Measurements from ENCODE around the gene NRTN. TPM values are rescaled to one million over a fixed set of nuclear protein-coding genes. Genes with fewer than 3 reads are reported as not detected.
"Not testable (repeated sequence)": the region's sequence is repeated elsewhere in the genome, so short reads cannot be mapped to it uniquely, and the experiment has no call there.

Gene NRTN
- total and polyA plus RNA-seq, 2 experiments from 2014 or later = 4.0 to 5.5 TPM

DNA sequence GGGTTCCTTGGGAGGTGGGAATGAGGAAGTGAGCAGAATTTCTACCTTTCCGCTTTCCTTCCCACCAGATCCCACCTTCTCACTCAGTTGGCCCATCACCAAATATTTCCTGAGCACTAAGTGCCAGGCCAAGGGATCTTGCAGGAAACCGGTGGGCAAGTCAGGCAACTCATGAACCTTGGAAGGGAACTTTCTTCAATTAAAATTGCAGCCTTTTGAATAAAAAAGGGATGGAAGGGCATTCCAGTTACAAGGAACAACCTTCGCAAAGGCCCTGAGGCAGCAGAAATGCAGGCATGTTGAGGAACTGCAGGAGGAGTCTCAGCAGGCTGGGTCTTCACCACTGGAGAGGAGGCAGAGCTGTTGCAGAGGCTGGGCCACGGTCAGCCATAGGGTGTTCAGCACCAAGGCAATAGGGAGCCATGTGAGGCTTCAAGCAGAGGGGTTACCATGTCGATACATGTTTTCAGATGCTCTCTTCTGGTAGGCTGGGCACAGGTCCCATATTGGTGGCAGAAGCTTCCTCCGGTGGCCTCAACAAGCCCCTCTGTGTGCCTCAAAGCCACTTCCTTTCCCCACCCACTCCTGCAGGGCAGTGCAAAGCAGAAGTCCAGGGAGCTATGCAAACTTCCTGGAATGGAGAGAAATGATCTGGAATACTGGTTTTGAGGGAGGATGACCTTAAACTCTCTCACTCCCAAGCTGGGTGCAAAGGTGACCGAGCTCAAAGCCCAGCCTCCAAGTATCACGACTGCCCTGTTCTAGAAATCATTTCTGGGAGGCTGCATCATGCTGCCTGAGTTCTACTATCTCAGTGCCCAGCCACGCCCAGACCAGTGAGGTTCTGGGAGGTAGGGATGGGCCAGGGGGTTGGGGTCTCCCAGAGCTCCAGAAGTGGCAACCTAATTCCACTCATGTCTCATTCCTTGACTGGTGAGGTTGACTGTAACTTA lies 34.5 kb downstream of the NRTN start, which contains the start of gene FUT6 (continued):
- TF ChIP-seq, protein P1, sequence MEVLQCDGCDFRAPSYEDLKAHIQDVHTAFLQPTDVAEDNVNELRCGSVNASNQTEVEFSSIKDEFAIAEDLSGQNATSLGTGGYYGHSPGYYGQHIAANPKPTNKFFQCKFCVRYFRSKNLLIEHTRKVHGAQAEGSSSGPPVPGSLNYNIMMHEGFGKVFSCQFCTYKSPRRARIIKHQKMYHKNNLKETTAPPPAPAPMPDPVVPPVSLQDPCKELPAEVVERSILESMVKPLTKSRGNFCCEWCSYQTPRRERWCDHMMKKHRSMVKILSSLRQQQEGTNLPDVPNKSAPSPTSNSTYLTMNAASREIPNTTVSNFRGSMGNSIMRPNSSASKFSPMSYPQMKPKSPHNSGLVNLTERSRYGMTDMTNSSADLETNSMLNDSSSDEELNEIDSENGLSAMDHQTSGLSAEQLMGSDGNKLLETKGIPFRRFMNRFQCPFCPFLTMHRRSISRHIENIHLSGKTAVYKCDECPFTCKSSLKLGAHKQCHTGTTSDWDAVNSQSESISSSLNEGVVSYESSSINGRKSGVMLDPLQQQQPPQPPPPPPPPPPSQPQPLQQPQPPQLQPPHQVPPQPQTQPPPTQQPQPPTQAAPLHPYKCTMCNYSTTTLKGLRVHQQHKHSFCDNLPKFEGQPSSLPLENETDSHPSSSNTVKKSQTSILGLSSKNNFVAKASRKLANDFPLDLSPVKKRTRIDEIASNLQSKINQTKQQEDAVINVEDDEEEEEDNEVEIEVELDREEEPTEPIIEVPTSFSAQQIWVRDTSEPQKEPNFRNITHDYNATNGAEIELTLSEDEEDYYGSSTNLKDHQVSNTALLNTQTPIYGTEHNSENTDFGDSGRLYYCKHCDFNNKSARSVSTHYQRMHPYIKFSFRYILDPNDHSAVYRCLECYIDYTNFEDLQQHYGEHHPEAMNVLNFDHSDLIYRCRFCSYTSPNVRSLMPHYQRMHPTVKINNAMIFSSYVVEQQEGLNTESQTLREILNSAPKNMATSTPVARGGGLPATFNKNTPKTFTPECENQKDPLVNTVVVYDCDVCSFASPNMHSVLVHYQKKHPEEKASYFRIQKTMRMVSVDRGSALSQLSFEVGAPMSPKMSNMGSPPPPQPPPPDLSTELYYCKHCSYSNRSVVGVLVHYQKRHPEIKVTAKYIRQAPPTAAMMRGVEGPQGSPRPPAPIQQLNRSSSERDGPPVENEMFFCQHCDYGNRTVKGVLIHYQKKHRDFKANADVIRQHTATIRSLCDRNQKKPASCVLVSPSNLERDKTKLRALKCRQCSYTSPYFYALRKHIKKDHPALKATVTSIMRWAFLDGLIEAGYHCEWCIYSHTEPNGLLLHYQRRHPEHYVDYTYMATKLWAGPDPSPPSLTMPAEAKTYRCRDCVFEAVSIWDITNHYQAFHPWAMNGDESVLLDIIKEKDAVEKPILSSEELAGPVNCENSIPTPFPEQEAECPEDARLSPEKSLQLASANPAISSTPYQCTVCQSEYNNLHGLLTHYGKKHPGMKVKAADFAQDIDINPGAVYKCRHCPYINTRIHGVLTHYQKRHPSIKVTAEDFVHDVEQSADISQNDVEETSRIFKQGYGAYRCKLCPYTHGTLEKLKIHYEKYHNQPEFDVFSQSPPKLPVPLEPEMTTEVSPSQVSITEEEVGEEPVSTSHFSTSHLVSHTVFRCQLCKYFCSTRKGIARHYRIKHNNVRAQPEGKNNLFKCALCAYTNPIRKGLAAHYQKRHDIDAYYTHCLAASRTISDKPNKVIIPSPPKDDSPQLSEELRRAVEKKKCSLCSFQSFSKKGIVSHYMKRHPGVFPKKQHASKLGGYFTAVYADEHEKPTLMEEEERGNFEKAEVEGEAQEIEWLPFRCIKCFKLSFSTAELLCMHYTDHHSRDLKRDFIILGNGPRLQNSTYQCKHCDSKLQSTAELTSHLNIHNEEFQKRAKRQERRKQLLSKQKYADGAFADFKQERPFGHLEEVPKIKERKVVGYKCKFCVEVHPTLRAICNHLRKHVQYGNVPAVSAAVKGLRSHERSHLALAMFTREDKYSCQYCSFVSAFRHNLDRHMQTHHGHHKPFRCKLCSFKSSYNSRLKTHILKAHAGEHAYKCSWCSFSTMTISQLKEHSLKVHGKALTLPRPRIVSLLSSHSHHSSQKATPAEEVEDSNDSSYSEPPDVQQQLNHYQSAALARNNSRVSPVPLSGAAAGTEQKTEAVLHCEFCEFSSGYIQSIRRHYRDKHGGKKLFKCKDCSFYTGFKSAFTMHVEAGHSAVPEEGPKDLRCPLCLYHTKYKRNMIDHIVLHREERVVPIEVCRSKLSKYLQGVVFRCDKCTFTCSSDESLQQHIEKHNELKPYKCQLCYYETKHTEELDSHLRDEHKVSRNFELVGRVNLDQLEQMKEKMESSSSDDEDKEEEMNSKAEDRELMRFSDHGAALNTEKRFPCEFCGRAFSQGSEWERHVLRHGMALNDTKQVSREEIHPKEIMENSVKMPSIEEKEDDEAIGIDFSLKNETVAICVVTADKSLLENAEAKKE (CRISPR knock-in tag; IDR thresholded peaks at IDR 0.05) = no peak
- TF ChIP-seq EZH2 (IDR thresholded peaks at IDR 0.05; ENCODE audit: low read depth, unreplicated experiment) (no peak), JUNB (IDR thresholded peaks at IDR 0.05; ENCODE audit: unreplicated experiment) (no peak), ZNF114 (CRISPR knock-in tag; IDR thresholded peaks at IDR 0.05) (no peak), CREB1 (CRISPR knock-in tag; IDR thresholded peaks at IDR 0.05; ENCODE audit: low read depth) (no peak)

DNA sequence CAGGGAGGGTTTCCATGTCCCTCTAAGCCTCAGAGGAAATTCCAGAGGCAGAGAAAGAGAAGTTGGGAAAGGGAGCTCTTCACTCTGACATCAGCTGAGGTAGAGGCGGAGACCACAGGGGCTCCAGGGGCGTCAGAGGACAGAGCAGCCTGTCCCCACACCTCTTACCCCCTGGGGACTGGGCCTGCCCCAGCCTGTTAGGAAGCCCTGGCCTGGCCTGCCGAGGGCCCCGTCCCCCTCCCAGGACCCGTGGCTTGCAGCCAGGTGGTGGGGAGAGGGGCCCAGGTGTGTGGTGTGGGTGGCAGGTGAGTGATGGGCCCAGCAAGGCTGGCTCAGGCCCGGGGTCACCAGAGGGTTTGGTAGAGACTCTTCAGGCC lies 36.9 kb downstream of the NRTN start:
- not testable (repeated sequence) for H3K9me2 ChIP-seq (ENCODE audit: insufficient read depth); H4K20me1 ChIP-seq (replicated peaks; ENCODE audit: insufficient read depth); H3K79me2 ChIP-seq (replicated peaks; ENCODE audit: insufficient read depth); H3K4me1 Mint-ChIP-seq; H3K27me3 Mint-ChIP-seq (ENCODE audit: insufficient read depth, low read depth, poor library complexity); DNase-seq (ENCODE audit: low spot score); H3K27ac Mint-ChIP-seq; H3K36me3 Mint-ChIP-seq (ENCODE audit: low read depth); H2AFZ ChIP-seq; ATAC-seq; H3K4me3 ChIP-seq; H3K4me3 Mint-ChIP-seq; H3K9me3 Mint-ChIP-seq; H3K4me2 ChIP-seq; H3K27me3 ChIP-seq (ENCODE audit: insufficient read depth); H3K4me1 ChIP-seq (ENCODE audit: insufficient read depth); H3F3A ChIP-seq (replicated peaks; ENCODE audit: low read depth); H3K36me3 ChIP-seq (ENCODE audit: insufficient read depth); H3K27ac ChIP-seq (ENCODE audit: low read depth)
